Ecto neural progenitor cell (in vitro differentiated cells): Measurements from ENCODE around the gene ARHGAP23.
"Not testable (repeated sequence)": the region's sequence is repeated elsewhere in the genome, so short reads cannot be mapped to it uniquely, and the experiment has no call there.

Source experiments
- DNase-seq: peaks from one replicate; pipeline ENCODE4 v3.0.0-alpha.2; 2018; ENCODE audit warnings: low spot score

ARHGAP23 gene

DNA sequence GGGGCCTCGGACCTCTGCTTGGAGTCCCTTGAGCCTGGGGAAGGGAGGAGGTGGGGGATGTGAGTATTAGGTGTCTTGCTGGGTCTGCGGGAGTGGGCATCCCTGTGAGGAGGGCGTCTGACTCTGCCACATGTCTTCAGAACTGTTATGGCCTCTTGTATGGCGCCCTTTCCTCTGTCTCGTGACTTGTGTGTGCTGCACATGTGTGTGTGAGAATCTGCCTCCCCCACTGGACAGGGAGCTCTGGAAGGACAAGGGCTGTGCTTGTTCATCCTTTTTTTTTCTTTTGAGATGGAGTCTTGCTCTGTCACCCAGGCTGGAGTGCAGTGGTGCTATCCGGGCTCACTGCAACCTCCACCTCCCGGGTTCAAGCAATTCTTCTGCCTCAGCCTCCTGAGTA lies 33.4 kb downstream of the ARHGAP23 start:
- no peak for DNase-seq

DNA sequence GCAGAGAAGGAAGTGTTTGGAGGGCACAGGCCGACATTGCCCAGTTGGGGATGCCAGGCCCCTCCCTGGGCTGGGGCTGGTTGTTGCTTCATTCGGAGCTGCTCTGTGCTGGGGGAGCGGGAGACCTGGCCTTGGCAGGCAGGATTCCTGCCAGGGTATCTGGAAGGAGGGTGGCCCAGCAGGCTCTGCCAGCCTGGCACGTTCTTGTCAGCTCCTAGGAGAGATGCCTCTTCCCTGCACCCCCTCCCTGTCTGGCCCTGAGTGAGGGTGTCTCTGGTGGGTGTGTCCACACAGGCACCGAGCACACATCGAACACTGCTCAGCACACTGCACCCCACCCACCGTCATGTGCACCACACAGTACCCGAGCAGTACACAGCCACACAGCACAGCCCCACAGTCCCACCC lies 35.2 kb downstream of the ARHGAP23 start:
- no peak for DNase-seq

DNA sequence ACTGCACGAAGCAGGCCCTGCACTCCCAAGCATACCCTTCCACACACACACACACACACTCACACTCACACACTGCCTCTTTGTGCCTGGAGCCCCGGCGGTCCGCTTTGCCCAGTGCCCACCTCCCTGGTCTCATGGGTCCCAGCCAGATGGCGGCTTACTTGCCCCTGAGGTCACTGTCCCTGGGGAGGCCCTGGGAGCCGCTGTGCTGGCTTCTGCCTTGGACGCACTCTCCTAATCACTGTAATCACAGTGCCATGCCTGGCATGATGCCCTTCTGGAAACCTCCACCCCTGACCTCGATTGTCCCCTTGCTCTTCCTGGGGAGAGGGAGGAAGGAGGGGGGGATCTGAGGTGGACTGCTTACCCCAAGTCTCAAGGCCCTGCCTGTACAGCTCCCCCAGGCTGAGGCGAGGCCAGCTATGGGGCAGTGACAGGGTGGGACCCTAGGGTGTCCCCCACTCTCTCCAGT lies 36.0 kb downstream of the ARHGAP23 start:
- peak; percentile 50 for DNase-seq

DNA sequence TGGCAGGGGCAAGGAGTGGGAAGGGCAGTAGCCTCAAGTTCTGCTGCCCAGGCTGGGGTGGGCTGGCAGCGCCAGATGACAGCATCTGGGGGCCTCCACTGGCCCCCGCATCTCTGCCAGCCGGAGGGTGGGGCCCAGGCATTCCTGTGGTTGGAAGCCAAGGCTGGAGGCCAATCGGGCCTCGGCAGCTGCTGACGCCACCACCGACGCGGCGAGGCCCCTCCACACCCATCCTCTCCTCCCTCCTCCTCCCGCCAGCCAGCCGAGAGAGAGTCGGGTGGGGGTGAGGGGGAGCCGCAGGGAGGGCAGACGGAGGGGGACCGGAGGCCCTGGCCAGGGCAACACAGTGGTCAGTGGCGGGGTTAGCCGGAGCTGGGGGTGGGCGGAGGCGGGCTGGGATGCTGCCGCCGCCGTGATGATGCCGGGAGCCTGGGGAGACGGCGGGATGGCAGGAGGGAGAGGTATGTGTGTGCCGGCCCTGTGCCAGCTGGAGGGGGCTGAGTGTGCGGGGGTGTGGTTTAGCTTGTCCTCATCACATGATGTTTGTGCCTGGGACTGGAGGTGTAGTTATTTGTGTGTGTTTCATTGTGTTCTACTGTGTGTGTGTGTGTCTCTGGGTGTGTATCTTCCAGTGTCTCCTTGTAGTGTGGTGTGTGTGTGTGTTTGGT lies 36.6 kb downstream of the ARHGAP23 start:
- peak; percentile 65 for DNase-seq

DNA sequence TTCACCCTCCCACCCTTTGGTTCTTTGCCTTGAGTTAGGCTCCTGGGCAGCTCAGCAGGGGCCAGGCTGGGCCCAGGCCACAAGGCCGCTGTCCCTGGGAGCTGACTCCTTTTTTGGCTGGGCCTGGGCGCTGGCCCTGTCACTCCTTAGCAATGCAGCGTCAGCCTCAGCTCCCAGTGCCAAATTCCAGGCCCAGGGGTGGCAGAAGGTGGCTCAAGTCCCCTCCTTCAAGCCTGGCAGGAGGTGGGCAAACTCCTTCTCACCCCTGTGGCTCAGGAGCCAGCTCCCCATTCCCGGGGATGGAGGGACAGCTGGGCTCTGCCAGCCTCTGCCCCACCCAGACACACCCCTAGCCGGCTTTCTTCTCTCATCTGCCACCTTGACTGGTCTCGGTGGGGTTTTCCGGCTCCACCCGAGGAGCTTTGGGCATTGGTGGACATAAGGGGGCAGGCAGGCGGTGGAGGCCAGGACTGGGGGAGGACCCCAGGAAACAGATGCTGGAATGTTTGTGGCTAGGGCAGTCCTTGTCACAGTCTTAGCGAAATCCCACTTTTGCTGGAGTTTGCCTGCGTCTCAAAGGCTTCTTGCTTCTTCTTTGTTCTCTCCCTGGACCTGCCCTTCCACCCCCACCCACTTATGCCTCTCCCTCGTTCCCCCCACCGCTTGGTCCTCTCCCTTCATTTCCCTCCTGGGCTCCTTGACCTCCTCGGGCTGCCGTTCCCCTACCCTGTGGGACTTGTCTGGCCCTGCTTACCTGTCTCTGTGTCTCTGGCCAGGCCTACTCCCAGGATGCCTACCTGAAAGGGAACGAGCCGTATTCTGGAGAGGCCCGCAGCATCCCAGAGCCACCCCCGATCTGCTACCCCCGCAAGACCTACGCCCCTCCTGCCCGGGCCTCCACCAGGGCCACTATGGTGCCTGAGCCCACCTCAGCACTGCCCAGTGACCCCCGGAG lies 37.4 kb downstream of the ARHGAP23 start:
- no peak for DNase-seq

DNA sequence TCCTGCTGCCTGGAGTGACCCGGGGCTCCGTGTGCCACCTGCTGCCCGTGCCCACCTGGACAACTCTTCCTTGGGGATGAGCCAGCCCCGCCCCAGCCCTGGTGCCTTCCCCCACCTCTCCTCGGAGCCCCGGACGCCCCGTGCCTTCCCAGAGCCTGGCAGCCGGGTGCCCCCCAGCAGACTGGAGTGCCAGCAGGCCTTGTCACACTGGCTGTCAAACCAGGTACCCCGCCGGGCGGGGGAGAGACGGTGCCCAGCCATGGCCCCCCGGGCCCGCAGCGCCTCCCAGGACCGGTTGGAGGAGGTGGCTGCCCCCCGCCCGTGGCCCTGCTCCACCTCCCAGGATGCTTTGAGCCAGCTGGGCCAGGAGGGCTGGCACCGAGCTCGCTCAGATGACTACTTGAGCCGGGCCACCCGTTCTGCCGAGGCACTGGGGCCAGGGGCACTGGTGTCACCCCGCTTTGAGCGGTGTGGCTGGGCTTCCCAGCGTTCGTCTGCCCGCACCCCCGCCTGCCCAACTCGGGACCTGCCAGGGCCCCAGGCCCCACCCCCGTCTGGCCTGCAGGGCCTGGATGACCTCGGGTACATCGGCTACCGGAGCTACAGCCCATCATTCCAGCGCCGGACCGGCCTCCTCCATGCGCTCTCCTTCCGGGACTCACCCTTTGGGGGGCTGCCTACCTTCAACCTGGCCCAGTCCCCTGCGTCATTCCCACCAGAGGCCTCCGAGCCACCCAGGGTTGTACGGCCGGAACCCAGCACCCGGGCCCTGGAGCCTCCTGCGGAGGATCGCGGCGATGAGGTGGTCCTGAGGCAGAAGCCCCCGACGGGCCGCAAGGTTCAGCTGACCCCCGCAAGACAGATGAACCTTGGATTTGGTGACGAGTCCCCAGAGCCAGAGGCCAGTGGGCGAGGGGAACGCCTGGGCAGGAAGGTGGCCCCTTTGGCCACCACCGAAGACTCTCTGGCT lies 38.4 kb downstream of the ARHGAP23 start:
- DNase-seq, result no peak

DNA sequence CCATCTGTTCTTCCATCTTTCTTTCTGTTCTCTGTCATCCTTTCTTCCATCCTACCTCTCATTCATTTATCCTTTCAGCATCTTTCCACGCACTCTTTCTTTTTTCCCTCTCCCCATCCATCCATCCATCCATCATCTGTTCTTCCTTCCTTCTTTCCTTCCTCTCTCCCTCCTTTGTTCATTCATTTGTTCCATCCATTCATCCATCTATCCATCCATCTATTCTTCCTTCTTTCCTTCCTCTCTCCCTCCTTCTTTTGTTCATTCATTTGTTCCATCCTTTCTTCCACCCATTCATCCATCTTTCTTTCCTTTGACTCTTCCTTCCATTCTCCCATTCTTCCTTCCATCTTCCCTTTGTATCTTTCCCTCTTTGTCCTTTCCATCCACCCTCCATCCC lies 39.2 kb downstream of the ARHGAP23 start:
- DNase-seq, result no peak

DNA sequence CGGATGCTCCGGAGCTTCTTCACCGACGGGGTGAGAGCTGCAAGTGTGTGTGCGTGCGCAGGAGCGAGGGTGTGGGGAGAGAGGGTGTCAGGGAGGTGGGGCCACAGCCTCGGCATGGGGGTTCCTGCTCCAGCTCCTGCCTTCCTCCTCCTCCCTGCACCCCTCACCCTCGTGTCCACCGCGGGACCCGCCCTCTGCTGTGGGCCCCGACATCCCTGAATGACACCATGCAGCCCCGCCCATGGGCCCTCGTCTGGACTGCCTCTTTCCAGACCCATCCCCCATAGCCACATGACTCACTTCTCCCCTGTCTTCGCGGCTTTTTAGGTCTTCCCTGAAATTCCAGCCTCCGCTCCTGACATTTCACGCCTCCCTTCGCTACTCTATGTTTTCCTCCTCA lies 41.6 kb downstream of the ARHGAP23 start:
- DNase-seq, result peak; percentile 51

DNA sequence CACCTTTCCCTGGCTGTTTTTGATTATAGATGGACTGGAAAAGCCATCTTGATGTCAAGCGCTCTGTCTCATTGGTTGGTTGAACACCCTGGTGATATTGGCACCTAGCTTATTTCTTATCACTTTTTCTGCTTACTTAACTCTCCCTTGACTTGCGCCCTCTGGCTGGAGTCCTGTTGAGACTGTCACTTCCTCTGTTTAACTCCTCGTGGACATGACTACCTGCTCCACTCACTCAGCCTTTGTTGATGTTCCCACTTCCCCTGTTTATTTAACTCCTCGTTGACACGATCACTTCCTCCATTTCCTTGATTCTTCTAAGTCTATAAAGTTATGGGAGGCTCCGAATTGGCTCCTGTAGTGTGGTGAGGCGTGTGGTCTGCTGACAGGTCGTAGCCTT lies 43.0 kb downstream of the ARHGAP23 start:
- not testable (repeated sequence) for DNase-seq

DNA sequence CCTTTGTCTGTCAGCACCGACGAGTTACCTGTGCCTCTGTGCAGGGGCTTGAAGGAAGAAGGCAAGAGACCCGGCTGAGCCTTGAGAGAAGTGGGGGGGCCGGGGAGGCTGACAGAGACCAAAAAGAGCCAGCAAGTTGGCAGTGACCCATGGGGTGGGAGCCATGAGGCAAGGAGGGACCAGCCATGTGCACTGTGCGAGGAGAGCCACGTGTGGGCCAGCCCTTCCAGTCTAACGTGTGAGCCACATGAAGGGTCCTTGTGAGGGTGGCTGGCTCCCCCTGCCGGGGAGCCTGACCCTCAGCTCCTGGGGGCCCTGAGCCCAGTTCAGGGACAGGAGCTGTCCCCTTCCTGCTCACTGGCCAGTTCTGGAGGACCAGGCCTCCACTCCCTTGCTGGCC lies 46.4 kb downstream of the ARHGAP23 start:
- DNase-seq, result peak; percentile 55

DNA sequence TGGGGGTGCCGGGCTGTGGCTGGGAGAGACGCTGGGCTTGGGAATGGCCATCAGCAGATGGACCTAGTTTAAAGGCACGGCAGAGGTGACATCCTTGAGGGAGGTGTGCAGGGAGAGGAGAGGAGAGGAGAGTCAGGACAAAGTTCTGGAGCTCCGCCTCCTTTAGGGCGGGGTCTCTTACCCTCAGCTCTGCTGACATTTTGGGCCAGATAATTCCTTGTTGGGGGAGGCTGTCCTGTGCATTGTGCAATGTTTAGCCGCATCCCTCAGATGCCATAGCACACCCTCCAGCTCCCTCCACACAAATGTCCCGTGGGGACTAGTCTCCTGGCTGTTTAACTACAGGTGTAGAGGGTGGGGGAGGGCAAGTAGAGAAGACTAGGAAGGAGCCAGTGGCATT lies 48.3 kb downstream of the ARHGAP23 start:
- no peak for DNase-seq

DNA sequence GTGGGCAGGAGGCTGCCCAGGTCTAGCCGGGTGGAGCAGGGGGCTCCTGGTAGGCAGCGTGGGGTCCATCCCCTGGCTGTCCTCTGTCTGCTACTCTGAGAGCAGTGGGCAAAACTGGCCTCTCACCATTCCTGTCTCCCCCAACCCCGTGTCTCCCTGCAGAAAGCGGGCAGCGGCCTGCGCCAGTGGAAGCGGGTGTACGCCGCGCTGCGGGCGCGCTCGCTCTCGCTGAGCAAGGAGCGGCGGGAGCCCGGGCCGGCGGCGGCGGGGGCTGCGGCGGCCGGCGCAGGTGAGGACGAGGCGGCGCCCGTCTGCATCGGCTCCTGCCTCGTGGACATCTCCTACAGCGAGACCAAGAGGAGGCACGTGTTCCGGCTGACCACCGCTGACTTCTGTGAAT lies 49.2 kb downstream of the ARHGAP23 start:
- not testable (repeated sequence) for DNase-seq

DNA sequence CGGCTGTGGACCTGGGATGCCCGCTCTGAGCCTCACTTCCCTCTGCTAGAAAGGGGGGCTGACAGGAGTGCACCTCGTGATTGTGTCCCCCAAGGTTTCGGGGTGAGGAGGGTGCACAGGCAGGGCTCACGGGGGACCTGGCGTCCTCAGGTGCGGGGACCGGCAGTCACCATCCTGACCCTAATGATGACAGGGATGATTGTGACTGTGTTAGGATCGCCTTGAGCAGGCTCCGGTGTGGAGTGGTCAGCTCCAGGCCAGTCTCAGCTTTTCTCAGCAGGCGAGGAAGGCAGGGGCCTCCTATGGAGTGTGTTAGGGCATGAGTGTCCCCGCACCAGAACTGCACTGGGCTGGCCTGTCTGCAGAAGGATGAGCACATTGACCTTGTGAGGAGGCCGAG lies 49.7 kb downstream of the ARHGAP23 start:
- DNase-seq, result not testable (repeated sequence)

DNA sequence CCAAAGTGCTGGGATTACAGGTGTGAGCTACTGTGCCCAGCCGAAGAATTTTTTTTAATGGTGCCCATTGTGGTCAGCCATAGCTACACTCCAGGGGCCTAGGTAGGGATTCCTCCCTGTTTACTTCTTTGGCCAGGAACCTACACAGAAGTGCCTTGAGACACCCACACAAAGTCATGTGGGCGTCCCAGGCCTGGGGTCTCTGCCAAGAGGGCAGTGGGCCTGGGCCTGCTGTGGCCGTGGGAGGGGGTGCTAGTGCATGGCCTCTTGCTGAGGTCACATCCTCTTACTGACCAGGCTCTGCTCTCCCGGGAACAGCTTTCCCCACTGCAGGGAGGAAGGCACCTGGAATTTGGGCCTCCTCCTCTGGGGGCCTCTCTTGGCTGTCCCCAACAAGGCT lies 50.4 kb downstream of the ARHGAP23 start:
- not testable (repeated sequence) for DNase-seq

DNA sequence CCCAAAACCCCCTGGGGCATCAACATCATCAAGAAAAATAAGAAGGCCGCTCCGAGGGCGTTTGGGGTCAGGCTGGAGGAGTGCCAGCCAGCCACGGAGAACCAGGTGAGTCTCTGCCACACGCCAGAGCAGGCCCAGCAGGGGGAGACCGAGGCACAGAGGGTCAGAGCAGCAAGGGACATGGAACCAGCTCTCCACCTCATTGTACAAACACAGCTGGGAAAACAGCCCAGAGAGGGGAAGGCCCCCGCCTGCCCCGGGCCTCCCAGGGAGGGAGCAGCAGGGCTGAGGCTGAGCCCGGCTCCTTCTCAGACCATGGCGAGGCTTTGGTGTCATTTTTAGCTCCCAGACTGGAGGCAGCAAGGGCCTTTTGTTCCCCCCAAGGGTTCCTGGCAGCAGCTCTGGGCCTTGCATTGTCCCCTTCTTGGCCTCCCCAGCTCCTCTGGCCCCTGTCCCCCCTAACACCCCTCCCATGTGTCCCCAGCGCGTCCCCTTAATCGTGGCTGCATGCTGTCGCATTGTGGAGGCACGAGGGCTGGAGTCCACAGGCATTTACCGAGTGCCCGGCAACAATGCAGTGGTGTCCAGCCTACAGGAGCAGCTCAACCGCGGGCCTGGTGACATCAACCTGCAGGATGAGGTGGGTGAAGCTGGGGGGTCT lies 53.9 kb downstream of the ARHGAP23 start:
- DNase-seq, result not testable (repeated sequence)

DNA sequence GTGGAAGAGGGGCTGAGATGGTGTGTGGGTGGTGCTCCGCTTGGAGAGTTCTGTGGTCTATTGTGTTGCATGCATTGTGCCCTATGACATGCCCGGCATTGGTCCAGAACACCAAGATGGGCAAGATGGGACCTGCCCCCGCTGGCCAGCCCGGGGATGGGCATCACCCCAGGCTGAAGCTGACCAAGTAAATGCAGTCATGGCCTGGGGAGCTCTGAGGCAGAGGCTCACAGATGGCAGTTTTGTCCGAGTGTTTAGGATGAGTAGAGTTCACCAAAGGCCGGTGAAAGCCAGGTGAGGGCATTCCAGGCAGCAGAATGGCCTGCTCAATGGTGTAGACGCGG lies 54.4 kb downstream of the ARHGAP23 start:
- DNase-seq, result not testable (repeated sequence)

DNA sequence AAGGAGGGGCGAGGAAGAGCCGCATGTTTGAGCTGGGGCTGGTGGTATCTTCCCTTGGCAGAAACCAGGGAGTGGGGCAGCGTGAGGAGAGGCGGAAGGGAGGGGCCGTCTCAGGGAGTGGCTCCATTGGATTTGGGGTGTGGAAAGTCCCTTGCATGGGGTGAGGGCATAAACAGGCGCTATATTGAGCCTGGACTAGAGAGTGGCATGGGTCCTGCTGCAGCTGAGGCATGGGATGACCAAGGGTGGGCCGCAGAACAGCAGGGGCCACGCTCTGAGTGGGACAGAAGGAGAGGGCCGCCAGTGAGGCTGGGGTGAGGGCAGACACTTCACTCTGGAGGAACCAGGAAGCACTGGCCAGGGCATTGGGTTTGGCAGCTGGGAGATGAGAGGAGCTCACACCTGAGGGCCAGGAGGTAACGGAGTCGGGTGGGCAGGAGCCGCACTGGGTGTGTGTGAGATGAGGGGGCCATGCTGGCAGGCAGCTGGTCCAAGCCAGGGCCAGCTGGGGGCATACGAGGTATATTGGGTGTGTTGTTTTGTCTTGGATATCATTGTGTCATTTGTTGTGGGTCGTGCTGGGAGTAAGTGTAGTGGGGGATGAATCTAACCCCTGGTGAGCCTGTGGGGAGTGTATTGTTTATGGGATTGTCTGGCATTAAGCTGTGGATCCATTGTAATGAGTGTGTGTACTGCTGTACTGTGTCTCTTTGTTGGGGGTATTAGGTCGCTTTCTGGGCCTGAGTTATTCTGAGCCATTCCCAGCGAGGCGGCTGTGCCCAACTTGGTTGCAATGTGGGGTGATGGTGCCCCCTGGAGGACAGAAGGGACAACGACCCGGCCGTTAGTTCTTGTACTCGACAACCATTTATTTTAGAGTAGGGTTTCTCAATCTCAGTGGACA lies 56.2 kb downstream of the ARHGAP23 start:
- DNase-seq, result peak; percentile 89

DNA sequence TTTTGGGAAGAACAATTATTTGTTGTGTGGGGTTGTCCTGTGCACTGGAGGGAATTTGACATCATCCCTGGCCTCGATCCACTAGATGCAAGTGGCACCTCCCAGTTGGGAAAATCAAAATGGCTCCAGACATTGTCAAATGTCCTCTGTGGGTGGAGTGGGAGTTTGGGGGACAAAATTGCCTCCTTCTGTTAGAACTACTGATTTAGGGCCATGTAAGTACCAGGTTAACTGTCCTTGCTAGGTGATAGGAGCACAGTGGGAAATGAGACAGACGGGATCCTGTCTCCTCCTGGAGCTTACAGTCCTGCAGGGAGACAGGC lies 56.8 kb downstream of the ARHGAP23 start:
- no peak for DNase-seq

DNA sequence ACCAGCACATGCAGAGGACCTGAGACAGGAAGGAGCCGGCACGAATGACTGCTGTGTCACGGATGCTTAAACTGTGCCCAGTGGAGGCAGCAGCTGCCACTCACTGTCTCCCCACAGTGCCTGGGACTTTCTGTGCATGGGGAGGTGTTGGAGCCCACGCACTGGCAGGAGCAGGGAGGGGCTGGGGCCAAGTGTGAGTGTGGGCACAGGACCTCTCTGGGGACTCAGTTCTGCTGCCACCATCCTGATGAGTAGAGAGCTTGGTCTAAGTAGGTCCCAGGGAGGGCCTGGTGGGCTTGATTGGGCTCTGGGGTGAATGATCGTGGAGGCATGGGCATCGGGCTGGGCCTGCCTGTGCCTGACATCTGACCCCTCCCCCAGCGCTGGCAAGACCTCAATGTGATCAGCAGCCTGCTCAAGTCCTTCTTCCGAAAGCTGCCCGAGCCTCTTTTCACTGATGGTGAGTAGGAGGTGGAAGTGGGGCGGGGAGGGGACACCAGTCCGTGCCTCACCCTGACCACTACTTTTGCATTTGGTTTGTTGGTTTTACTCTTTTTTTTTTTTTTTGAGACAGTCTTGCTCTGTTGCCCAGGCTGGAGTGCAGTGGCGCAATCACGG lies 57.5 kb downstream of the ARHGAP23 start:
- DNase-seq, result not testable (repeated sequence)

DNA sequence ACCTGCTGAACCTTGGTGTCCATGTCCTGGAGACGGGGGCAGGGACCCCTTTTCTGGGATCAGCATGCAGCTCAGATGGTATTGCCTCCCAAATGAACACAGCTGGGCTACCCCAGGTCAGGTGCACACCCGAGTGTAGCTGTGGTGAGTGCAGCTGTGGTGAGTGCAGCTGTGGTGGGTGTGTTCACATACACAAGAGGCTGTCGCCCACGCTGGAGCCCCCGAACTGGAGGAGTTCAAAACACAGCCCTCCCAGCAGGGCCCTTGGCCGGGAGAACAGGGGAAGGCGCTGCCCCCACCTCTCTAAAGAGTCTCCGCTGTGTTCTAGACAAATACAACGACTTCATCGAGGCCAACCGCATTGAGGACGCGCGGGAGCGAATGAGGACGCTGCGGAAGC lies 61.5 kb downstream of the ARHGAP23 start:
- DNase-seq, result not testable (repeated sequence)
